ENCODE results near the gene NUP37. TPM values are rescaled to one million over a fixed set of nuclear protein-coding genes. Genes with fewer than 3 reads are reported as not detected.
"Not testable (repeated sequence)": the region's sequence is repeated elsewhere in the genome, so short reads cannot be mapped to it uniquely, and the experiment has no call there.

Gene NUP37
- total and polyA plus RNA-seq, 9 of the 15 experiments (the other 6 are each of a cell fraction or from before 2014, with no cell fraction given), result 72.2 to 429 (median 170) TPM

GRCh38 chr12:102155206-102155605 is 35.3 kb upstream of the NUP37 start:
- BruUV-seq (replicated peaks); H3K27ac ChIP-seq (ENCODE audit: extremely low read depth, low read depth, low read length); FAIRE-seq; ATAC-seq; intact Hi-C loops (cut with micrococcal nuclease); H4K20me1 ChIP-seq (replicated peaks; ENCODE audit: control insufficient read depth, insufficient read depth, low read length); H3K79me2 ChIP-seq (ENCODE audit: control insufficient read depth, insufficient read depth, low read length); CTCF ChIA-PET (ENCODE audit: low intra/inter-chr PET ratio); DNase-seq (ENCODE audit: extremely low read depth in 1 of 4, low spot score in 3 of 4); H3K9me3 ChIP-seq (replicated peaks; ENCODE audit: control insufficient read depth, insufficient read depth, low read depth, low read length); H3K4me1 ChIP-seq (replicated peaks in 1 of 2; ENCODE audit: control insufficient read depth in 2 of 2, insufficient read depth in 2 of 2, low read length in 2 of 2); H3K27me3 ChIP-seq (ENCODE audit: control insufficient read depth in 2 of 2, insufficient read depth in 2 of 2, low read length in 2 of 2); in situ Hi-C loops (cut with MboI); H3K4me2 ChIP-seq (ENCODE audit: insufficient read depth, low read length); H3K9ac ChIP-seq (ENCODE audit: insufficient read depth in 1 of 2, low read depth in 2 of 2, low read length in 2 of 2); H2AFZ ChIP-seq (ENCODE audit: low read depth, low read length); H3K9me1 ChIP-seq (ENCODE audit: control insufficient read depth, insufficient read depth, low read length); H3K4me3 ChIP-seq: not testable (repeated sequence)
- POLR2A ChIA-PET, result interaction anchor here (0.9 to 1.4 kb wide), 2 partner anchors 10 to 35 kb away, joined by 3 to 4 read pairs; partner anchors contain the start of genes NUP37 and PARPBP
- peaks cover 35% of the 10 kb centered on the region for H3K36me3 ChIP-seq (ENCODE audit: control insufficient read depth, insufficient read depth, low read length)
- WGBS (ENCODE audit: insufficient coverage, low coverage, missing lambda C conversion rate), result 100% methylated on average over 3 of the region's 3 CpGs

GRCh38 chr12:102147062-102147587 is 27.2 kb upstream of the NUP37 start:
- DNase-seq (ENCODE audit: extremely low read depth in 1 of 4, low spot score in 3 of 4); H3K27me3 ChIP-seq (ENCODE audit: control insufficient read depth in 2 of 2, insufficient read depth in 2 of 2, low read length in 2 of 2); POLR2A ChIA-PET; in situ Hi-C loops (cut with MboI); BruUV-seq (replicated peaks); intact Hi-C loops (cut with micrococcal nuclease); FAIRE-seq; H3K4me2 ChIP-seq (ENCODE audit: insufficient read depth, low read length); H3K9me3 ChIP-seq (replicated peaks; ENCODE audit: control insufficient read depth, insufficient read depth, low read depth, low read length); ATAC-seq; H2AFZ ChIP-seq (ENCODE audit: low read depth, low read length); H3K4me1 ChIP-seq (replicated peaks in 1 of 2; ENCODE audit: control insufficient read depth in 2 of 2, insufficient read depth in 2 of 2, low read length in 2 of 2); H3K4me3 ChIP-seq; CTCF ChIA-PET (ENCODE audit: low intra/inter-chr PET ratio); H3K9ac ChIP-seq (ENCODE audit: insufficient read depth in 1 of 2, low read depth in 2 of 2, low read length in 2 of 2); H4K20me1 ChIP-seq (replicated peaks; ENCODE audit: control insufficient read depth, insufficient read depth, low read length); H3K27ac ChIP-seq (ENCODE audit: extremely low read depth, low read depth, low read length); H3K9me1 ChIP-seq (ENCODE audit: control insufficient read depth, insufficient read depth, low read length): not testable (repeated sequence)
- peak; percentile 41 for TF ChIP-seq RBM25 (IDR thresholded peaks at IDR 0.05; ENCODE audit: low read depth, low read length, severe bottlenecking)
- peak in 1 of 2 experiments; percentile 33; a peak in 1 of 4 replicates for TF ChIP-seq KDM1A (IDR thresholded peaks at IDR 0.05)
- TF ChIP-seq SMARCA5 (IDR thresholded peaks at IDR 0.05), result 0 out of 2 replicates have a peak, but pooled peaks have one; percentile 16
- 0 out of 2 replicates have a peak, but pooled peaks have one; percentile 38 for TF ChIP-seq BCOR (IDR thresholded peaks at IDR 0.05)
- TF ChIP-seq ZNF146 (CRISPR knock-in tag; IDR thresholded peaks at IDR 0.05; ENCODE audit: unreplicated experiment), result peak; percentile 70
- H3K79me2 ChIP-seq (ENCODE audit: control insufficient read depth, insufficient read depth, low read length), result peaks cover 13% of the 10 kb centered on the region
- H3K36me3 ChIP-seq (ENCODE audit: control insufficient read depth, insufficient read depth, low read length), result peaks cover 41% of the 10 kb centered on the region
- 94% methylated on average over 4 of the region's 4 CpGs for WGBS (ENCODE audit: insufficient coverage, low coverage, missing lambda C conversion rate)
